GM18951 (cell line): Measurements from ENCODE around the gene XYLB.

ENCODE experiments used
- POLR2A ChIP-seq: IDR thresholded peaks from 4 replicates; pipeline ENCODE4 v1.6.1; 2011; ENCODE audit warnings: mild to moderate bottlenecking; ENCODE audit not compliant: insufficient read length, insufficient read depth; ENCODE audit errors: extremely low read depth
- in situ Hi-C: fragments of 300-500 bp; cut with MboI; formaldehyde crosslinking; loops from one replicate; pipeline ENCODE4 v1.12.0; 2022; ENCODE audit warnings: low sequenced_read_pairs, mixed read lengths, inconsistent platforms; ENCODE audit not compliant: unreplicated experiment

Gene XYLB

GRCh38 chr3:38334142-38335055, 12.2 kb upstream of the XYLB start:
- in situ Hi-C loops, result no loop called here
- TF ChIP-seq POLR2A, result no peak

DNA sequence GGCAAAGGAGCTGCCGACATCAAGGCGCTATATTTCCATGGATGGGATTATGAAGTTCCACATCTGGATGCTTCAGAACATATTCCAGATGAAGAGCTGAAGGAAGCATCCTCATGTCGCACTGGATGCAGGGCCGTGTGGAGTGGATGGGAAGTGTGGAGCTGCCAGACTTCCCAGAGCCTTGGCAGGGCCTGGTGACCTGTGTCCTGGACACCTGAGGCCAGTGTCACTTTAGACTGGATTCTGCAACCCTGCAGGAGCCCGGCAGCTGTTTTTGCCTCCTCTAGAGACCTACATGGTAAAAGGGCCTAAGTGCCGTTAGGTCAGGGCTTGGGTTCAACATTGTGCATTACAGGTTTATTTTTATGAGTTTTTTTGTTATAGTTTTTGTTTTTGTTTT, 11.3 kb upstream of the XYLB start:
- TF ChIP-seq POLR2A, result no peak
- in situ Hi-C loops, result no loop called here

DNA sequence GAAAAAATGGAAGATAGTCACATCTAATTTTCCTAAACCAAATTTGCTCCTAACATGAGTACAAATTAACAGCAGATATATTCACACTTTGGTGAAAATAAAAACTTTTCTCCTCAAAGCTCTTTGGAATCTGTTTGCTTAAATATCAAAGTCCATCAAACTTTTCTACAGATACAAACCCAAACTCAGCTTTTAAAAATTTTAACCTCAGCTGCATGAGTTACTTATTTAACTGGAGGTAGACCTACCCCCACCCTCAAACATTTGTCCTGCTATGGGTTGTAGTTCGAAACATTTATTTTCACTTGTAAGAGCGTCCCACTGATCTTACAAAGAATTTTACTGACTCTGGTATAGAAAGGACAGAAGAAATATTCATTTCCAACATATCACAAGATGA, 8.9 kb upstream of the XYLB start:
- no peak for TF ChIP-seq POLR2A
- in situ Hi-C loops, result no loop called here

DNA sequence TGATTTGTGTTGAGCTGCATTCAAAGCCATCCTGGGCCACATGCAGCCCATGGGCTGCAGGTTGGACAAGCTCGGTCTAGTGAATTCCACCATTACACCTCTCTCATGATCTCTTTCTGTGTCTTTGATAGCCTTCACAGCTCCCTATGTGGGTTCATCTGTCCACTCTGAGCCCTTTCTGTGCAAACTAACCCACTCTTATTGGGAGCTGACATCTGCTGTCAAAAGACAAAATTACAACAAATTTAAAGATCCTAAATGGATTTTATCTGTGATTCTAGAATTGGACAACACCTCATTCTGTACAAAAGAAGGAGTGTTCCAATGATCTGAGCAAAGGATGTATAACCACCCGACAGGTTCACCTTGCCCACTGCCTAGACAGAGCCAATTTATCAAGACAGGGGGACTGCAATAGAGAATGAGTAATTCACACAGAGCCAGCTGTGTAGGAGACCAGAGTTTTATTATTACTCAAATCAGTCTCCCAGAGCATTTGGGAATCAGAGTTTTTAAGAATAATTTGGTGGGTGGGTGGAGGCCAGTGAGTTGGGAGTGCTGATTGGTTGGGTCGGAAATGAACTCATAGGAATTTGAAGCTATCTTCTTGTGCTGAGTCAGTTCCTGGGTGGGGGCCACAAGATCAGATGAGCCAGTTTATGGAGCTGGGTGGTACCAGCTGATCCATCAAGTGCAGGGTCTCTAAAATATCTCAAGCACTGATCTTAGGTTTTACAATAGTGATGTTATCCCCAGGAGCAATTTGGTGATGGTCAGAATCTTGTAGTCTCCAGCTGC, 2.6 kb upstream of the XYLB start:
- no peak for TF ChIP-seq POLR2A
- in situ Hi-C loops, result no loop called here

- in situ Hi-C loops, result no loop called here
- TF ChIP-seq POLR2A, result no peak
Measured at GRCh38 chr3:38345879-38346586, 552 bp upstream of the XYLB start.

DNA sequence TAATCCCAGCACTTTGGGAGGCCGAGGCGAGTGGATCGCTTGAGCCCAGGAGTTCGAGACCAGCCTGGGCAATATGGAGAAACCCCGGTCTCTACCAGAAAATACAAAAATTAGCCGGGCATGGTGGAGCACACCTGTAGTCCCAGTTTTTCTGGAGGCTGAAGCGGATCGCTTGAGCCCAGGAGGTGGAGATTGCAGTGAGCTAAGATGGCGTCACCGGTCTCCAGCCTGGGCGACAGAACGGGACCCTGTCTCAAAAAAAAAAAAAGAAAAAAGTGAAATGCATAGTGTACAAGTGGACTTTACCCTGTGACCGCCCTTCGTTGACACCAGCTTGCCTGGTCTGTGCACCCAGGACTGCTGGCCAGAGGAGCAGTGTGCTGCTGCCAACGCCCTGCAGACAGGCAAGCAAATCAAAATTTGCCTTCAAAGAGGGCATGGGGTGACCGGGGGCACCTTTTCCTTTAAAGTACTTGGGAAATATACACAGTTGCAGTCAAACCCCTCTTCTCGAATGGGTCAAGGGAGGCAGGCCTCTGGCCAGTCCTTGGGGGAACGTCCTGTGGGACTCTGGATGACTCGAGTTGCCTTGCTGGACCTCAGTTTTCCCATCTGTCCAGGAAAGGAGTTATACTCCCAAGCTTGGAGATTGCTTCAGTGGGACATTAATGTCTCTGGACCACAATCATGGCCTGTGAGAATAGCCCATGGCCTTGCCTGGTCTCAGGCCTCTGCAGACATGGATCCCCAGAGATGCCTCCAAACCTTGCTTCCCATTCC, 1.0 kb downstream of the XYLB start:
- in situ Hi-C loops, result no loop called here
- TF ChIP-seq POLR2A, result no peak

DNA sequence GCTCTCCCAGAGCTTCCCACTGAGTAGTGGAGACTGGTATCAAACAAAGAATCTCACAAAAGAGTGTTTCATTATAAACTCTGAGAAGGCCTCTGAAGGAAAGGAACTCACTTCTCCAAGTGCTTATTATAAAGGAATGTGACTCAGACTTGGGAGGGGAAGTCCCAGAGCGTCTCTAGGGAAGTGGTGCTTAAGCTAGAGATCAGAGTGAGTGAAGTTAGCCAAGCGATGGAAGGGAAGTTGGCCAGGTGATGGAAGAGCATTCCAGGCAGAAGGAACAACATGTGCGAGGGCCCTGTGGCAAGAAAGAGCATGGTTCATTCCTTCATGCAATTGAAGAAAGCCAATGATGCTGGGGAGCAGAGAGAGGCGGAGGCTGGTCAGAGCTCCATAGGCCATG, 2.3 kb downstream of the XYLB start:
- in situ Hi-C loops, result no loop called here
- TF ChIP-seq POLR2A, result no peak

DNA sequence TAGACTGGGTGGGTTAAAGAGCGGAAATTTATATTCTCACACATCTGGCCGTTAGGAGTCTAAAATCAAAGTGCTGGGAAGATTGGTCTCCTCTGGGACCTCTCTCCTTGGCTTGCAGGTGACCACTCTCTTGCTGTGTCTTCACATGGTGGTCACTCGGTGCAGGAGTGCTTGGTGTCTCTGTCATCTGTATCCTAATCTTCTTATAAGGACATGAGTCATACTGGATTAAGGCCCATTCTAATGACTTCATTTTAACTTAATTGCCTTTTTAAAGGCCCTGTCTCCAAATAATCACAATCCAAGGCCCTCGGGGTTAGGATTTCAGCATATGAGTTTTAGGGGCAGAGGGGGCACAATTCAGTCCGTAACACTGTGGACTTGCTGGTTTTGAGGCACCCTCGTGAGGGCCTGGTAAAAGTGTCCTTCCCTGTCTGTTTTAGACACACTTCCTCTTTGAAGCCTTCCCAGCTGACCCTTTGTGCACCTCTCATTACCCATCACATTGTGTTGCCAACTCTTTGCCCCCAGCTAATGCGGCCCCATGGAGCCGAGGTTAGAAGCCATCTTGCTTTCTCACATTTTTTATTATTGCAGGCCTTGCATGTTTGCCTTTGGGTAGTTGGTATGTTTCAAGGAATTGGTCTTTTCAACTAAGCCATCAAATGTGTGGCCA, 3.2 kb downstream of the XYLB start:
- in situ Hi-C loops, result no loop called here
- TF ChIP-seq POLR2A, result no peak

DNA sequence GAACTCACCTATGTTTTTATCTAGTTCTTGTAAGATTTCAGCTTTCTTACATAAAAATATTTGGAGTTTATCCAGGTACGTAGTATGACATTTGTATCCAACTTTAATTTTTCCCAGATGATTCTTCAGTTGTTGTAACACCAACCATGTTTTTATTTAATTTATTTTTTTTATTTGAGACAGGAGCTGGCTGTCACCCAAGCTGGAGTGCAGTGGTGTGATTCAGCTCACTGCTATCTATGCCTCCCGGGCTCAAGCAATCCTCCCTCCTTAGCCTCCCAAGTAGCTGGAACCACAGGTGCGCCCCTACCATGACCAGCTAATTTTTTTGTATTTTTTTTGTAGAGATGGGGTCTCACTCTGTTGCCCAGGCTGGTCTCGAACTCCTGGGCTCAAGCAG, 6.6 kb downstream of the XYLB start:
- in situ Hi-C loops, result no loop called here
- no peak for TF ChIP-seq POLR2A

DNA sequence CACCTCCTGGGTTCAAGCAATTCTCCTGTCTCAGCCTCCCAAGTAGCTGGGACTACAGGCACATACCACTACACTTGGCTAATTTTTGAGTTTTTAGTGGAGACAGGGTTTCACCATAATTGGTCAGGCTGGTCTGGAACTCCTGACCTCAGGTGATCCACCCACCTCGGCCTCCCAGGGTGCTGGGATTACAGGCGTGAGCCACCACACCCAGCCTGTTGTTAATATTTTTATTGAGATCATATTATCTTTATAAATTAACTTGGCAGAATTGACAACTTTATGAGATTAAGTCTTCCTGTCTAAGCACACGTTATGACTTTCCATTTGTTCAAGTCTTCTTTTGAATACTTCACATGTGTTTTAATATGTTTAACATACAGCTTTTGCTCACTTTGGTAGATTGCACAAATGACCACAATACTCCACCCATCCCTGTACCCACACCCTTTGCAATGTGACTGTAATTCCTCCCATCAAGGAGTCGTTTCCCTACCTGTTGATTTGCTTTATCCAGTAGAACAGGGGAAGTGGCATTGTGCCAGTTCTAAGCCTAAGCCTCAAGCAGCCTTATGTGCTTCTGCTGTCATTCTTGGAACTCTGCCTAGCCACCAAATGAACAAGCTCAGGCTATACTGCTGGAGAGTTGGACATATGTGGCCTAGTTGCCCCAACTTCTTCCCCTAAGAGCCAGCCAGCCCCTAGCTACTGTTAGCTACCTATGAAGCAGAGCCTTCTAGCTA, 8.2 kb downstream of the XYLB start:
- TF ChIP-seq POLR2A, result no peak
- in situ Hi-C loops, result no loop called here

DNA sequence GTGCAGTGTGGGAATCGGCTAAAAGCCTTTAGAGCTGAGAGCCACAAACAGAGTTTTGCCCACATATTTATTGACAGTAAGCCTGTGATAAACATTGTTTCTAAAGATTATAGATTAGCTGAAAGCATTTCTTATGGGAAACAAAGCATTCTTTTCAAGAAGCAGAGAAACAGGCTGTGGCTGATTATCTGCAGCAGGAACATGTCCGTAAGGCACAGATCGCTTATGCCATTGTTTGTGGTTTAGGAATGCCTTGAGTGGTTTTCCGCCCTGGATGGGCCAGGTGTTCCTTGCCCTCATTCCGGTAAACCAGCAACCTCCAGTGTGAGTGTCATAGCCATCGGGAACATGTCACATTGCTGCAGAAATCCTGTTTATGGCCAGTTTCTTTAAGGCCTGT, 12.5 kb downstream of the XYLB start:
- TF ChIP-seq POLR2A, result no peak
- in situ Hi-C loops, result no loop called here
